ENCODE results near the gene RFLNA. TPM values are rescaled to one million over a fixed set of nuclear protein-coding genes. Genes with fewer than 3 reads are reported as not detected.

Gene RFLNA
- total RNA-seq, 2 donors from 2014 or later, result 5.4 to 13.7 TPM

DNA sequence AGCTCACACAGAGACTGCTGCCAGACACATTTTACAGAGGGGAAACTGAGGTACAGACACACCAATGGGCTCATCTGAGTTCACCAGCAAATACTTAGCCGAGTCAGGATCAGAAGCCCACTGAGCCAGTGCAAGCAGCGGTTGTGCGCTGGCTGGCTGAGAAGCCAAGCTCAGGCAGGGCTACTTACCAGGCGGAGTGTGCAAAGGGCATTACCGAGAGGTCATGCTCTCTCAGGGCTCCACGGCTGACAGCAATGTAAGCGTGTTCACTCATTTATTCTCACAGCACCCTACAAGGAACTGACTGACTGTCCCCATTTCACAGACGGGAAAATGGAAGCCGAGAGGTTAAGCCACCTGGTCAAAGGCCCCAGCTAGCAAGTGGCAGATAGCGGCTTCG lies 63.7 kb downstream of the RFLNA start:
- peak overlapping the region; percentile 76 for H3K27ac ChIP-seq
- H3K27me3 ChIP-seq (replicated peaks; ENCODE audit: insufficient read depth), result no peaks in the 10 kb centered on the region
- DNase-seq (ENCODE audit: low spot score), result no peak
- H3K36me3 ChIP-seq, result peaks cover 8 to 11% of the 10 kb centered on the region in 2 donors
- peaks cover 29% of the 10 kb centered on the region for H3K4me1 ChIP-seq (replicated peaks)
- 97% methylated on average over 11 of the region's 11 CpGs for WGBS
- intact Hi-C loops (cut with DNase I), result loop anchor here (5.0 kb wide), 1 partner anchor 409 kb away; no protein-coding TSS in a partner anchor
- no peak for TF ChIP-seq POLR2A (IDR thresholded peaks at IDR 0.05)
- no peak for TF ChIP-seq CTCF (IDR thresholded peaks at IDR 0.05)
- no peak for TF ChIP-seq POLR2AphosphoS5 (IDR thresholded peaks at IDR 0.05)
- no peak overlapping the region for H3K4me3 ChIP-seq
- no peaks in the 10 kb centered on the region for H3K9me3 ChIP-seq

DNA sequence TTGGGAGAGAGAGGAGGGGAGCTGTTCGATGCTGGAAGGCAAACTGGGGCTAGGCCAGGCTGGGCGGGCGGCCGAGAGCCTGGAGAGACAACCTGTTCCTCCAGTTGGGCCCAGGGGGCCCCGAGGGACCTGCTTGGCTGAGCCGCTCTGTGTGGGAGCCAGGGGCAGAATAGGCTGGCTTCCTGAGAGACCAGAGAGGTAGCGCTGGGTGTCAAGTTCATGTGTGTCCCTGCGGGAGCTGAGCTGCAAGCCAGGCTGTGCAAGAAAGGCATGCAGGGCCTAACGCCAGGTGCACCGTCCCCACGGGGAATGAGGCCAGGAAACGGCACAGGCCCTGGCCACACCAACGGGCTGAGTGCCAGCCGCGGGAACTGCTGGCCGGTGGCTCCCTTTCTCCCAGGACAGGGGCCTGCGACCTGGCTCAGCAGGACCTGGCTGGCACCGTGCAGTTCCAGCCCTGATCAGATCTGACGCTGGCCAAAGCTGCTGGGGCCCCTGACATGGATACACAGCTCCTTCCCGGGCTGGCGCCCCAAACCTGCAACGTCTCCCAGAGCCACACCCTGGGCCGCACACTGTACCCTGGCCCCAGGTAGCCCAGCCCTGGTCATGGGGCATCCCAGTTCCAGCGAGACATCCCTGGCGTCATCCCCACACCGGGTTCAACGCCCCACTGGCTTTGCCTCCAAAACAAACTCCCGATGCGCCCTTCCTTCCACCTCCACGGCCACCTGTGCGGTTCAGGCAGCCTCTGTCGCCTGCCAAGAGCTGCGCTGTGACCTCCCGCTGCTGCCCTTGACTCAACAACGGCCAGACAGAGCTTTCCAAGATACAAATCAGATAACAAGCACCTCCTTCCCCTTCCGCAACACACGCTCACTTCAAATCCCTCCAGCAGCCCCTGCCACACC lies 65.0 kb downstream of the RFLNA start:
- Histone ChIP-seq H3K4me3 (no peak overlapping the region), H3K9me3 (no peaks in the 10 kb centered on the region), H3K27ac (peak overlapping the region; percentile 76), H3K4me1 (replicated peaks) (peaks cover 29% of the 10 kb centered on the region), H3K36me3 (peaks cover 4 to 5% of the 10 kb centered on the region in 2 donors), H3K27me3 (replicated peaks; ENCODE audit: insufficient read depth) (no peaks in the 10 kb centered on the region)
- intact Hi-C loops (cut with DNase I), result loop anchor here (5.0 kb wide), 1 partner anchor 407 kb away; no protein-coding TSS in a partner anchor
- peak; percentile 93 for DNase-seq (ENCODE audit: low spot score)
- 15% methylated on average over 33 of the region's 37 CpGs for WGBS
- TF ChIP-seq POLR2AphosphoS5 (IDR thresholded peaks at IDR 0.05) (peak; percentile 88), CTCF (IDR thresholded peaks at IDR 0.05) (peak in 1 of 4 experiments; percentile 18), POLR2A (IDR thresholded peaks at IDR 0.05) (no peak)

DNA sequence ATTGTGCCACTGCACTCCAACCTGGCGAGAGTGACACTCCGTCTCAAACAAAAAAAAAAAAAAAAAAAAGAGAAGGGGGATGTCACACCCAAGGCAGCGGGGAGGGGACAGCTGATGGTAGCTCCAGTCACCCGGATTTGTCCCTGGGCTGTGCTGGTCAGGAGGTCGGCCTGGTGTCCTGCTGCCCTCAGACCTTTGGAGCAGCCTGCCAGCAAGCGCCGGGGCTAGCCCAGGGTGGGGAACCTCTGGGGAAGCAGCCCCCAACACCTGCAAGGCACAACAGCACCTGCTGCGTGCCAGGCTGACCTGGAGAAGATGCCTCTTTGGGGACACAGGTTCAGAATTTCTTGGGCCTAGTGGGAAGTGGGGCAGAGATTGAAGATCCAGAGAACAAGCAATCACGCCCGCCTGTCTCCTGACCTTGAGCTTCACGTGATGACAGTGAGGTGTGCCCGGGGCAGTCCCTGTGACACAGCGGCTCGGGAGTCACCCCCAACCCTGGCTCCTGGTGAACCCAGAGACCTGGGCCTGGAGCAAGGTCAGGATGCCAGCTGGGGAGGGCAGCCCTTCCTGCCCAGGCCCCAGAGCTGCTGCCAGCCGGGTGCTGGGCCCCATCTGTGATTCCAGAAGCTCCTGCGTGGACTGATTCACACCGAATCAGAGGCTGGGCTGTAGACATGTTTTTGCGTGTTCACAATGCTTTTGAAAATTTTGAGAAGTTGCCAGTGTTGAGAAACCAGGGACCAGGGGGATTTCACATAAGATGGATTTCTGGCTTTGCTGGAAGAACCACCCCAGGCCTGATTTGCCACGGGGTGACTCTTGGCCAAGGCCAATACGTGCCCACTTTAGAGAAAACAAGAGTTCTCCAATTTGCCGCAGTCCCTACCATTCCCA lies 66.4 kb downstream of the RFLNA start:
- Histone ChIP-seq H3K36me3 (no peaks in the 10 kb centered on the region), H3K27ac (peak overlapping the region; percentile 76), H3K27me3 (replicated peaks; ENCODE audit: insufficient read depth) (no peaks in the 10 kb centered on the region), H3K9me3 (no peaks in the 10 kb centered on the region), H3K4me3 (no peak overlapping the region), H3K4me1 (replicated peaks) (peaks cover 32% of the 10 kb centered on the region)
- intact Hi-C loops (cut with DNase I), result no loop called here
- WGBS, result 76% methylated on average over 21 of the region's 21 CpGs
- no peak for DNase-seq (ENCODE audit: low spot score)
- TF ChIP-seq POLR2AphosphoS5 (IDR thresholded peaks at IDR 0.05) (no peak), CTCF (IDR thresholded peaks at IDR 0.05) (no peak), POLR2A (IDR thresholded peaks at IDR 0.05) (no peak)

DNA sequence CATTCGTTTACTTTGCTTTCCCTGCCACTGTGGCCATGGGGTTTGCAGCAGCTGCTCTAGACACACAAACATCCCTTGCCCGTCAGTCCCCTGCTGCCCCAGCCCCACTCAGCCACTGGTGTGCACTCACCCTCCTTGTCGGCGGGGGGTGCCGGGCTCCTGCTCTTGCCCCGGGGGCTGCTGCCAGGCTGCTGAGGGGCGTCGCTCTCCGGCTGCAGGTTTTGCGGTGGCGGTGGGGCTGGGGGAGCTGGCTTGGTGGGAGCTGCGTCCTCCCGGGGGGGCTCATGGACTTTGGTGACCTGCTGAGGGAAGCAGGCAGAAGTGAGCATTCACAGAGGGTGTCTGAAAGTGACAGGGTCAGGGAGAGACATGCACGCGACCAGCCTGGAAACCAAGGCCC lies 67.1 kb downstream of the RFLNA start:
- Histone ChIP-seq H3K27me3 (replicated peaks; ENCODE audit: insufficient read depth) (no peaks in the 10 kb centered on the region), H3K4me1 (replicated peaks) (peaks cover 32% of the 10 kb centered on the region), H3K4me3 (no peak overlapping the region), H3K36me3 (no peaks in the 10 kb centered on the region), H3K27ac (peak overlapping the region in 1 of 2 donors; percentile 76), H3K9me3 (no peaks in the 10 kb centered on the region)
- WGBS, result 91% methylated on average over 15 of the region's 15 CpGs
- intact Hi-C loops (cut with DNase I), result no loop called here
- DNase-seq (ENCODE audit: low spot score), result no peak
- no peak for TF ChIP-seq POLR2A (IDR thresholded peaks at IDR 0.05)

DNA sequence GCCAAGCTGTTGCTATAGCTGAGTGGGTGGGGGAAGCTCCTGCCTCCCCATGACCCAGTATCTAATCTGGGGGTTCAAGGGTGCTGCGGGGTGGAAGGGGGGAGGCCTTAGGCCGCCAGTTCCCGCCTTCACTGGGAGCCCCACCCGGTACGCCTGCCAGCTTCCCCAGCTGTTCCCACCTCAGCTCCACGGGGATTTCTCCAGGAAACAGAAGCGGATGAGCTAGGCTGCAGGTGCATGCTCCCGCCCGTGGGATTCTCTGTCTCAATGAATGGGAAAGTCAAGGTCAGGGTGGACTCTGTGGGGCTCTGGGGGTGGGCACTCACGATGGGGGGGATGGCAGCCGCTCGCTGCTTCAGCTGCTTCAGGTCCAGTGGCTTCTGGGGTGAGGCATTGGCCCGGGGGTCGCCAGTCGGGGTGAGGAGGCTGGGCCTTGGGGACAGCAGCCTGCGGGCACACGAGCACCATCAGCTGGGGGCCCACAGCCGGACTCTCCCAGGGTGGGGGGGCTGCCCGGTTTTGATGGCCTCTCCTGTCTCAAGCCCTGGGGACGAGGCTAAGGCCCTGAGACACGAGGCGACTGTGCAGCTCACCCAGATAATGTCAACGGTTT lies 68.6 kb downstream of the RFLNA start:
- H3K36me3 ChIP-seq, result no peaks in the 10 kb centered on the region
- intact Hi-C loops (cut with DNase I), result no loop called here
- peak overlapping the region; percentile 24 to 76 for H3K27ac ChIP-seq

More for the DNA sequence above, 68.6 kb downstream of the RFLNA start:
- peaks cover 45% of the 10 kb centered on the region for H3K4me1 ChIP-seq (replicated peaks)
- no peak for DNase-seq (ENCODE audit: low spot score)
- H3K9me3 ChIP-seq, result no peaks in the 10 kb centered on the region
- 72% methylated on average over 23 of the region's 23 CpGs for WGBS
- TF ChIP-seq POLR2AphosphoS5 (IDR thresholded peaks at IDR 0.05) (no peak), CTCF (IDR thresholded peaks at IDR 0.05) (no peak), POLR2A (IDR thresholded peaks at IDR 0.05) (no peak)
- H3K27me3 ChIP-seq (replicated peaks; ENCODE audit: insufficient read depth), result no peaks in the 10 kb centered on the region
- no peak overlapping the region for H3K4me3 ChIP-seq

All from prostate gland (tissue), 2 donors.